Measurements from ENCODE around the gene MED14.

GRCh38 chrX:40684092-40684491 lies 51.2 kb downstream of the MED14 start:
- TF ChIP-seq POLR2AphosphoS5 (IDR thresholded peaks at IDR 0.05; ENCODE audit: borderline replicate concordance, low read depth, low read length) (no peak), EZH2 (IDR thresholded peaks at IDR 0.05) (no peak)

Data from SK-N-MC (cell line).